Stimulated activated CD4-positive, alpha-beta T cell treated with anti-CD3 and anti-CD28 coated beads, Interleukin-4, amount 100 ng/mL, for 1 hour (primary cell): ENCODE measurements around the gene FHIP1B.
"Not testable (repeated sequence)": the region's sequence is repeated elsewhere in the genome, so short reads cannot be mapped to it uniquely, and the experiment has no call there.

Experiments
- DNase-seq: peaks from one replicate; pipeline ENCODE4 v3.0.0-alpha.2; 2020

Gene FHIP1B

GRCh38 chr11:6234387-6235107 is at the start of gene FHIP1B:
Gene FHIP1B, minus strand, starts transcription at chr11:6234636. Its CDS starts 10,120 bp downstream, at chr11:6224516.
- peak; percentile 98 for DNase-seq

DNA sequence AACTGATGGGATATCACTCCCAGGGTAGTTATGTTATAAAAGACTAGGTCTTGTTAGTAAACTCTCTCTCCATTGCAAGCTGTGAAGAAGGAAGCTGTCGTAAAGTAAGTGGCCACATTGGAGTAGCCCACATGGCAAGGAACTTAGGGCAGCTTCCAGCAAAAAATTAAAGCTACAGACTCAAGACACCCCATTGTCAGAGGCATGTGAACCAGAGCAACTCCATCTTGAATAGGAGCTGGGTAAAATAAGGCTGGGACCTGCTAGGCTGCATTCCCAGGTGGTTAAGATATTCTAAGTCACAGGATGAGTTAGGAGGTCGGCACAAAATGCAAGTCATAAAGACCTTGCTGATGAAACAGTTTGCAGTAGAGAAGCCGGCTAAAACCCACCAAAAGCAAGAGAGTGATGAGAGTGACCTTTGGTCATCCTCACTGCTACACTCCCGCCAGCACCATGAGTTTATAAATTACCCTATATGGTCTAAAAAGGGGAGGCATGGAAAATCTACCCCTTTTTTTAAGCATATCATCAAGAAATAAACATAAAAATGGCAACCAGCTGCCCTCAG is 49.1 kb upstream of the FHIP1B start:
- no peak for DNase-seq

- DNase-seq, result not testable (repeated sequence)
These were observed 46.4 kb upstream of the FHIP1B start for GRCh38 chr11:6280809-6281208.

DNA sequence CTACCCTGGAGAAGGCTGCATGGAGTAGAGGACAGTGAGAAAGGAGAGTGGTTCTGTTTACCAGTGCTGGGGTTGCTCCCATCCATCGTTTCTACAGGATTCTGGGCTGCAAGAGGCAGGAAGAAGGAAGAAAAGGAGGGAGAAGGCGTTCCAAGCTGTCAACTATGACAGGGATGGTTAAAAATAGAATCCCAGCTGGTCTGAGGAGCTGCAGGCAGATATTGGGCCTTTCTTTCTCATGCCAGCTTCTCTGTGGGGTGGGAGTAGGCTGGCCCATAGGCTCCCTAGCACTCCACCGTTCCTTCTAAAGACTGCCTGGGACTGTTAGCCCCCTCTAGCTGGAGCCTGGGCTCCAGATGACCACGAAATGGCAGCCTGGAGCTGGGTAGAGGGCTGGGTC is 38.8 kb upstream of the FHIP1B start:
- DNase-seq, result no peak

GRCh38 chr11:6271598-6271997 is 37.2 kb upstream of the FHIP1B start:
- DNase-seq, result no peak

DNA sequence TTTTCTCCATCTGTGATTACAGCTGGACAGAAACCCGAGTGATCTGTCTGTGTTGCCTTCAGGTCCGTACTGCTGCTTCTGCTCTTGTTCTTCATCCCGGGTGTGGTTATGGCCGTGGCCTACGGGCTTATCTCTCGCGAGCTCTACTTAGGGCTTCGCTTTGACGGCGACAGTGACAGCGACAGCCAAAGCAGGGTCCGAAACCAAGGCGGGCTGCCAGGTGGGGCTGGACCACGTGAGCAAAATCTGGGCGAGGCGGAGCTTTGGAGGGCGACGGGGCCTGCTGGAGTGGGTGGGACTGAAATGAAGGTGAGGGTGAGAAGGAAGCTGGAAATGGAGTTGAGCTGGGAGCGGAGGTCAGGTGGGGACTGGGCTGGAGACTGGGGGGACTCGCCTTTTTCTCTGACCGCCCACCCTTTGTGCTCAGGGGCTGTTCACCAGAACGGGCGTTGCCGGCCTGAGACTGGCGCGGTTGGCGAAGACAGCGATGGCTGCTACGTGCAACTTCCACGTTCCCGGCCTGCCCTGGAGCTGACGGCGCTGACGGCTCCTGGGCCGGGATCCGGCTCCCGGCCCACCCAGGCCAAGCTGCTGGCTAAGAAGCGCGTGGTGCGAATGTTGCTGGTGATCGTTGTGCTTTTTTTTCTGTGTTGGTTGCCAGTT is 36.3 kb upstream of the FHIP1B start:
- no peak for DNase-seq

GRCh38 chr11:6269994-6270393 is 35.6 kb upstream of the FHIP1B start:
- DNase-seq, result no peak

- no peak for DNase-seq
These were observed 34.4 kb upstream of the FHIP1B start for GRCh38 chr11:6268820-6269219.

DNA sequence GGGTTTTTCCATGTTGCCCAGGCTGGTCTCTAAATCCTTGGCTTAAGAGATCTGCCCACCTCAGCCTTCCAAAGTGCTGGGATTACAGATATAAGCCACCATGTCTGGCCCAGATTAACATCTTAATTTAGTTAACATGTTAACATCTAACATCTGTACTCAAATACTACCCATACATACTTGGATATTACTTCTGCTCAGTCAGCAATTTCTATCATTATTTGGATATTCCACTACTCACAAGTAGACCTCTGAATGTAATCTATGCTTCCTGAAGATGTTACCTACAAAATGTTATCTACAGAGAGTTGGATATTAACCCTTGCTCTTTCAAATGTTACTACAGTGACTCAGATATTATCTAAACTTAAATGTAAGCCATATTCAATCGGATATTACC is 29.2 kb upstream of the FHIP1B start:
- no peak for DNase-seq

DNA sequence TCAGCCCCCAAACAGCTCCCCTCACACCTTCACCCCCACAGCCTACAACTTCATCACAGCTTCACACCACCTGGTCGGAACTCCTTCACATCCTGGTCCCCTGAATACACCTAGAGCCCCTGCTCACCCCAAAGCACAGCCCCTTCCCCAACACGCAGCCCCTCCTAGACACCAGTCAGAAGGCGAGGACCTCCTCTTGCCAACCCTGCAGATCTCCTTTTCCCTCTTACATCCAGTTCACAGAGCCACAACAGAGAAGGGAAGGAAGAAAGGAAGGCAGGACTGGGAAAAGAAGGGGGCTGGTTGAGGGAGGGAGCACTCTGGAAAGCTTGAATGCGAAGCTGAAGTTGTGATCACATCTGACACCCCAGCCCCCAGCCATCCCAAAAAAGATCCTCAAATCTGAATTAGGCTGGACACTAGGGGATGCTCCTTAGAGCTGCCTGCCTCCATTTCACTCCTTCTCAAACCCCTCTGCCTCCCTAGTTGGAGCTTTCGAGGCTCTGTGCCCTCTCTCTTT is 25.8 kb upstream of the FHIP1B start:
- no peak for DNase-seq

GRCh38 chr11:6258571-6259081 is 24.2 kb upstream of the FHIP1B start:
- DNase-seq, result no peak

GRCh38 chr11:6258141-6258540 is 23.7 kb upstream of the FHIP1B start:
- no peak for DNase-seq

- no peak for DNase-seq
These were observed 18.8 kb upstream of the FHIP1B start for GRCh38 chr11:6253197-6253596.

- DNase-seq, result no peak
These were observed 17.6 kb upstream of the FHIP1B start for GRCh38 chr11:6251990-6252473.

GRCh38 chr11:6251120-6251733 is 16.8 kb upstream of the FHIP1B start:
- DNase-seq, result peak; percentile 47

DNA sequence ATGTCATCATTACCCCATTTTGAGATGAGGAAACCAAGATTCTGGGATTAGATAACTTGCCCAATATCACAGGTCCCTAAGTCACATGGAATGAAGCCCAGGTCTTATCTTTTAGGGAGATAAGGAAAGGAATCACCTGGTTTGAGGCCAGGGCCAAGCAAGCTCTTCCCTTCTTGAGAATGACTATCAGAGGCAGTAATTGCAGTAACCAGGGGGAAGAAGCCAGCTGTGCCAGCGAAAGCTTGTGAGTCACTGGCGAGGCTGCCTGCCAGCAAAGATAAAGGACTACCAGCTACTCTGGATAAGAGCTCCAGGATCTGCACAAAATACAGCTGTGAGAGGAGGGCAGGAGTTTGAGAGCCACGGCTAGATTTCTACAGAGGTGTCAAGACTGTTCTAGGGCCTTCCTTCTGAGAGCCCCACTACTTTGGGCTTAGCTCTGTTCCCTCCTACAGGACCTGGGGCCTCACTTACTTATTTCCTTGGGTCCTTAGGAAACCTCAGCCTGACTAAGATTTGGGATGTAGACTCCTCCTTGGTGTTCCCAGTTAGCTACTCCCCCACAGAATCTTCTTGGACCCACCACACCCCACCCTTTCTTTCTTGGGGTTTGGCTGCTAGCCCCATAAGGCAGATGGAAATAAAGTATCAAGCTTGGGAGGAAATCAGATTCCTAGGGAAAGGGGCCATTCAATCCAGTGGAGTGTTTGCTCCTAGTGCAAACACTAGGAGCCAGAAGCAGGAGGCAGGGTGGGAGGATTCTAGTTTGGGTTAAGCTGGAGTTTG is 15.5 kb upstream of the FHIP1B start:
- no peak for DNase-seq

DNA sequence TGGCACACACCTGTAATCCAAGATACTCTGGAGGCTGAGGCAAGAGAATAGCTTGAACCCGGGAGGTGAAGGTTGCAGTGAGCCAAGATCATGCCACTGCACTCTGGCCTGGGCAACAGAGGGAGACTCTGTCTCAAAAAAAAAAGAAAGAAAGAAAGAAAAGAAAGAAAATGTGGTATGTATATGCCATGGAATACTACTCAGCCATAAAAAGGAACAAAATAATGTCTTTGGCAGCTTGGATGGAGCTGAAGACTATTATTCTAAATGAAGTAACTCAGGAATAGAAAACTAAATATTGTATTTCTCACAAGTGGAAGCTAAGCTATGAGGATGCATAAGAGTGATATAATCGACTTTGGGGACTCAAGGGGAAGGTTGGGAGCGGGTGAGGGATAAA is 14.5 kb upstream of the FHIP1B start:
- DNase-seq, result not testable (repeated sequence)

DNA sequence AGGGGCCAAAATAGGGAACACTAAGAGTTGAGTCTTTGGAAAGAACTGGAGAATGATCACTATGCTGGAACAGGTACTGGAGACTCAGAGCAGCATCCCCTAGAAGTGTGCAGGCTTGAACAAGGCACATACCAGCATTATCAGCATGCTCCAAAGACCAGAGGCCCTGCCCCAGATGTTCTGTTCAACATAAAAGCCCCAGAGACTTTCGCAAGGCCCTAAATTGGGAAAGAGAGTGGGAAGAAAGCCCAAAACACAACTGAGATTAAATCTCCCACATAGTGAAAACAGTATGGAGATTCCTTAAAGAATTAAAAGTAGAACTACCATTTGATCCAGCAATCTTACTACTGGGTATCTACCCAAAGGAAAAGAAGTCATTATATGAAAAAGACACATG is 13.8 kb upstream of the FHIP1B start:
- no peak for DNase-seq

- DNase-seq, result no peak
These were observed 11.1 kb upstream of the FHIP1B start for GRCh38 chr11:6245536-6245935.

DNA sequence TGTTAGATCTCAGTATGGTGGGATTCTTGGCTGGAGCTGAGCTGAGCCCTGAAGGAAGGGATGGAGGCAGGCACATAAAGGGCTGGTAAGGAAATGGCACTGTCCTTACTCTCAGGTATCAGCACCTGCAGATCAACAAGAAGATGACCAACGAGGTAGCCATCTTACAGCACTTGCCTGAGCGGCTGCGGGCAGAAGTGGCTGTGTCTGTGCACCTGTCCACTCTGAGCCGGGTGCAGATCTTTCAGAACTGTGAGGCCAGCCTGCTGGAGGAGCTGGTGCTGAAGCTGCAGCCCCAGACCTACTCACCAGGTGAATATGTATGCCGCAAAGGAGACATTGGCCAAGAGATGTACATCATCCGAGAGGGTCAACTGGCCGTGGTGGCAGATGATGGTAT is 6.9 kb upstream of the FHIP1B start:
- no peak for DNase-seq

DNA sequence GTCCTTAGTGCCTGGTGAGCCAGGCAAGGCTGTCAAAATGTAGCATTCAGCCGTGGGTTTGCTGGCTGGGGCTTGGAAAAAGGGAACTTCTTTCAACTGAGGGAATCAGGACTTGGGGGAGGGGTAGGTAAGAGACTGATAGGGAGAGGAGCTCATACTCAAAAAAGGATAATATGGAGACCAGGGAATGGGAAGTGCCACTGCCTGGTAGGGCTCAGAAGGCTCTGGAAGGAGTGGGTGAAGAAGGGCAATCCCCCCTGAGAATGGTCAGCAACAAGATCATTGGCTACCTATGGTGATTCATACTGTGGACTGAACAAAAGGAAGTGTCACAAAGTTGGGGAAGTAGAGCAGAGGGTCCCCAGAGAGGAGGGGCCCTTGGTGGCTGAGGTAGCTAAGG is 6.3 kb upstream of the FHIP1B start:
- no peak for DNase-seq

- DNase-seq, result no peak
These were observed 5.7 kb upstream of the FHIP1B start for GRCh38 chr11:6240139-6240538.
